HFFc6 (cell line): ENCODE measurements around the gene MTTP. TPM values are rescaled to one million over a fixed set of nuclear protein-coding genes. Genes with fewer than 3 reads are reported as not detected.

Experiments
- DNase-seq: peaks from one replicate; pipeline ENCODE4 v3.0.0-alpha.2; 2018
- H3K27ac Mint-ChIP-seq: 2 replicates; pipeline ENCODE4 v1.8.0; 2020; ENCODE audit warnings: mild to moderate bottlenecking, mixed read lengths
- H3K27me3 Mint-ChIP-seq: 2 replicates; pipeline ENCODE4 v1.8.0; 2021; ENCODE audit warnings: mild to moderate bottlenecking, moderate library complexity, mixed read lengths; ENCODE audit not compliant: insufficient read depth
- H3K36me3 Mint-ChIP-seq: 2 replicates; pipeline ENCODE4 v1.8.0; 2021; ENCODE audit warnings: low read depth, mixed read lengths
- H3K4me1 Mint-ChIP-seq: 2 replicates; pipeline ENCODE4 v1.8.0; 2020; ENCODE audit warnings: low read depth, mixed read lengths
- H3K4me3 Mint-ChIP-seq: 2 replicates; pipeline ENCODE4 v1.8.0; 2020; ENCODE audit warnings: mild to moderate bottlenecking, moderate library complexity, mixed read lengths
- H3K9me3 Mint-ChIP-seq: 2 replicates; pipeline ENCODE4 v1.8.0; 2020; ENCODE audit warnings: mild to moderate bottlenecking, mixed read lengths
- total RNA-seq, 6 experiments: library from RNA; stranded (reverse); fragmentation: NEBNext Ultra II Directional; extraction: Animal tissue kit (Norgen Biotek cat#: 25700); gene quantifications; 2 replicates in 1 of 6; 3 replicates in 5 of 6; pipeline ENCODE4 v1.2.3, GENCODE V29; 2021
- TF ChIP-seq, protein P1 (sequence below): fragments of 200-600 bp; sonication (generic); IDR thresholded peaks from 2 replicates; pipeline ENCODE4 v1.5.0; 2021; ENCODE audit warnings: antibody characterized with exemption, mild to moderate bottlenecking

The MTTP gene
- total RNA-seq, 6 experiments from 2014 or later = not detected

DNA sequence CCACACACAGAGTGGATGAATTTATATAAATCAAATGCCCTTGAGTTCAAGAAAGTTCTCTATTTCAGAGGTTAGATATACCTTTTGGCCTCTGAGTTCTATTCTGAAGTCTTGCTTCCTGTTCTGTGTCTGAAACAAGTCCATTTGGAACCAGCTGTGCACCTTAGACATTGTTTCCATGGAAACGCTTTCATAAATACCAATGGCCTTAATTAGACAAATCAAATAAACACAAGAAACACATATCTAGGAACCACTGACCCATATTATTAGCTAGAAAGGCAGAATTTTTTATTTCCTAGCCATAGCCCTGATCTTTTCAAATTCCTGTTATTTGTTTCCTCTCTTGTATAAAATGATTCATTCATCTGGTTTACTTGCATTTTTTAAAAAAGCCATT is 91.4 kb downstream of the MTTP start:
- TF ChIP-seq, protein P1, sequence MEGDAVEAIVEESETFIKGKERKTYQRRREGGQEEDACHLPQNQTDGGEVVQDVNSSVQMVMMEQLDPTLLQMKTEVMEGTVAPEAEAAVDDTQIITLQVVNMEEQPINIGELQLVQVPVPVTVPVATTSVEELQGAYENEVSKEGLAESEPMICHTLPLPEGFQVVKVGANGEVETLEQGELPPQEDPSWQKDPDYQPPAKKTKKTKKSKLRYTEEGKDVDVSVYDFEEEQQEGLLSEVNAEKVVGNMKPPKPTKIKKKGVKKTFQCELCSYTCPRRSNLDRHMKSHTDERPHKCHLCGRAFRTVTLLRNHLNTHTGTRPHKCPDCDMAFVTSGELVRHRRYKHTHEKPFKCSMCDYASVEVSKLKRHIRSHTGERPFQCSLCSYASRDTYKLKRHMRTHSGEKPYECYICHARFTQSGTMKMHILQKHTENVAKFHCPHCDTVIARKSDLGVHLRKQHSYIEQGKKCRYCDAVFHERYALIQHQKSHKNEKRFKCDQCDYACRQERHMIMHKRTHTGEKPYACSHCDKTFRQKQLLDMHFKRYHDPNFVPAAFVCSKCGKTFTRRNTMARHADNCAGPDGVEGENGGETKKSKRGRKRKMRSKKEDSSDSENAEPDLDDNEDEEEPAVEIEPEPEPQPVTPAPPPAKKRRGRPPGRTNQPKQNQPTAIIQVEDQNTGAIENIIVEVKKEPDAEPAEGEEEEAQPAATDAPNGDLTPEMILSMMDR = no peak
- Mint-ChIP-seq H3K4me1 (no peaks in the 10 kb centered on the region), H3K9me3 (peaks cover 4% of the 10 kb centered on the region; the same call in 1 of the 2 replicates), H3K27me3 (no peaks in the 10 kb centered on the region; the same call in 1 of the 2 replicates), H3K36me3 (no peaks in the 10 kb centered on the region), H3K4me3 (no peak overlapping the region), H3K27ac (no peak overlapping the region)
- DNase-seq = no peak

DNA sequence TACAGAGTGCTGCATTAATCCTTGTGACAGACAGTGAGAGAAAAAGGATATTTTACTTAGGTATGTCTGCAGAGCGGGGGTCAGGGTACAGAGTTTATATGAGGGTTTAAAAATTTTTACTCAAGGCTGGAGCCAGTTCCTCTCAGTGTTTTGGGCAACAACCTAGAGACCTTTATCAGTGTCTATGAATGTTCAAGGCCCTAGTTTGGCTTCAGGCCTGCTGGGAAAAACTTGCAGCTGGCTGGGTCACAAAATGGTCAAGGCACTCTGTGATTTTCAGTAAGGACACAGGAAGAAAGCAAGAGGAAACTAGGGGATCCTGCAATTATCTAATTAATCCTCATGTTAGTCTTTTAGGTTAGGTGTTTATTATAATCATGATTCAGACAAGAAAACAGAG is 93.8 kb downstream of the MTTP start:
- no peak for DNase-seq
- H3K27me3 Mint-ChIP-seq = no peaks in the 10 kb centered on the region; the same call in none of the 2 replicates
- H3K4me3 Mint-ChIP-seq = no peak overlapping the region
- peaks cover 20% of the 10 kb centered on the region for H3K9me3 Mint-ChIP-seq
- H3K27ac Mint-ChIP-seq = no peak overlapping the region
- no peaks in the 10 kb centered on the region; the same call in 1 of the 2 replicates for H3K36me3 Mint-ChIP-seq
- no peaks in the 10 kb centered on the region for H3K4me1 Mint-ChIP-seq
- TF ChIP-seq, protein P1 = no peak

DNA sequence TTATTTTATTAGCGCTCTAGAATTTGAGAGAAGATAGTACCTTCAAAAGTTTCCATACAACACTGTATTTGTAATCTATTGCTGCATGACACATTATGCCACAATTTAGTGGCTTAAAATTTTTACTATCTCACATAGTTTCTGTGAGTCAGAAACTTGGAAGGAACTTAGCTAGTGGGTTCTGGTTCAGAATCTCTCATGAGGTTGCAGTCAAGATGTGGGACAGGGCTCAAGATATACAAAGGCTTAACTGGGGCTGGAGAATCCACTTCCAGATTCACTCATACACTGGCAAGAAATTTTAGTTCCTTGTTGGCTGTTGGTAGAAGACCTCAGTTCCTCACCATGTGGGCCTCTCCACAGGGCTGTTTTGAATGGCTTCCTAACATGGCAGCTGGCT is 94.5 kb downstream of the MTTP start:
- Mint-ChIP-seq H3K27me3 (no peaks in the 10 kb centered on the region; the same call in 1 of the 2 replicates), H3K27ac (no peak overlapping the region), H3K9me3 (peaks cover 26% of the 10 kb centered on the region), H3K4me1 (no peaks in the 10 kb centered on the region), H3K36me3 (no peaks in the 10 kb centered on the region; the same call in 1 of the 2 replicates), H3K4me3 (no peak overlapping the region)
- DNase-seq = no peak
- TF ChIP-seq, protein P1 = no peak

DNA sequence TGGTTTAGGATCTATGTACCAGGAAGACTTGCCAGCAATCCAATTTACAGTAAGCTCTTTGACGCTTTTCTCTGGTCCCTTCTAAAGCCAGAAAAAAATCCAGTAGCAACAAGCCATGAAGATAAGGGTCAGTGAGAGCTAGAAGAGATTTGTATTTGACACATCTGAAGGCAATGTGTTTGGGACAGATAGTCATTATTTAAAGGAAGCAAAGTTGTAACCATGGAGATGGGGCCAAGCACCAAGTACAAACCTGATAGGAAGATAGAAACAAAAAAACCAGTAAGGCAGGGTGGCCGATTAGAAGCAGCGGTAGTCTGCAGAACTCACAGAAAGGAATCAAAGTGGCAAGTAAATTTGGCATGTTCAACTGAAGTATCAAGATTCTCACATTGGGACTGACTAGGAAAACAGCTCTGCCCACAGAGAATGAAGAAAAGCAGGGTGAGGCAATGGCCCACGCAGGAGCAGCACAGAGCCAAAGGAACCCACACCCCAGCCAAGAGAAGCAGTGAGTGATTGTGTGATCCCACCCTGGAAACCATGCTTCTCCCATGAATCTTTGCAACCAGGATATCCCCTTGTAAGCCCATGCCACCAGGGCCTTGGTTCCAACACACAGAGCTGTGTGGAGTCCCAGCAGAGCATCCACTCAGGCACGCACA is 95.9 kb downstream of the MTTP start:
- H3K9me3 Mint-ChIP-seq = peaks cover 33% of the 10 kb centered on the region
- H3K27me3 Mint-ChIP-seq = no peaks in the 10 kb centered on the region; the same call in 1 of the 2 replicates
- no peak for DNase-seq
- no peaks in the 10 kb centered on the region for H3K4me1 Mint-ChIP-seq
- TF ChIP-seq, protein P1 = no peak
- no peak overlapping the region for H3K27ac Mint-ChIP-seq
- H3K36me3 Mint-ChIP-seq = no peaks in the 10 kb centered on the region; the same call in 1 of the 2 replicates
- no peak overlapping the region for H3K4me3 Mint-ChIP-seq

Other genes with a start within 250 kb of the MTTP start
- not detected for gene ADH1C, start 222.1 kb upstream of the MTTP start, total RNA-seq
- not detected for gene ADH7, start 139.5 kb upstream of the MTTP start, total RNA-seq
- gene C4orf17, start 63.8 kb upstream of the MTTP start, total RNA-seq = not detected
- gene TRMT10A, start 10.8 kb upstream of the MTTP start, total RNA-seq = 1 to 10 TPM; 4.1 to 6.8 (median 5.2) TPM
- gene C4orf54, start 83.0 kb downstream of the MTTP start, total RNA-seq = under 1 TPM in 5 of 6 experiments, not detected in 1; 0.02 to 0.03 (median 0.02) TPM
- not detected for gene DAPP1, start 242.0 kb downstream of the MTTP start, total RNA-seq